B cell (primary cell): ENCODE results near the gene NHSL2. TPM values are rescaled to one million over a fixed set of nuclear protein-coding genes. Genes with fewer than 3 reads are reported as not detected.

ENCODE experiments used
- ATAC-seq: fragments of 200-7000 bp; cut with Tn5 transposase; one replicate; pipeline ENCODE4 v1.10.0; 2021; ENCODE audit warnings: low read depth, mild to moderate bottlenecking, moderate number of reproducible peaks, moderate library complexity
- CTCF ChIA-PET: fragments of 350-600 bp; sonication (Branson Sonifier 250); formaldehyde crosslinking; loops from one replicate; lab custom pipeline; 2021; ENCODE audit warnings: antibody characterized with exemption, inconsistent platforms; lab: Charles Lee
- POLR2A ChIA-PET: fragments of 350-600 bp; sonication (Branson Sonifier 250); formaldehyde crosslinking; loops from one replicate; lab custom pipeline; 2021; ENCODE audit warnings: antibody characterized with exemption; lab: Charles Lee
- DNase-seq: peaks from one replicate; pipeline ENCODE4 v3.0.0; 2013
- H2AFZ ChIP-seq: 2 replicates; pipeline ENCODE4 v1.6.1; 2012; ENCODE audit warnings: mild to moderate bottlenecking, low read depth, low read length; ENCODE audit not compliant: insufficient read depth, poor library complexity, severe bottlenecking
- H3K27ac ChIP-seq, 2 donors: 1 replicate in 1 of 2; 2 replicates in 1 of 2; pipeline ENCODE4 v1.5.1; 2012 to 2013; ENCODE audit warnings: low read length in 2 of 2, mild to moderate bottlenecking in 2 of 2, moderate library complexity in 1 of 2
- H3K27me3 ChIP-seq, 4 experiments: fragments of 200-600 bp in 1 of 4; sonication (generic) in 1 of 4; replicated peaks in 1 of 4; 1 replicate in 2 of 4; 2 replicates in 2 of 4; pipeline versions ENCODE4 v1.6.1 to v1.7.0; 2013 to 2016; ENCODE audit warnings: low read length in 3 of 4, mild to moderate bottlenecking in 2 of 4, mixed read lengths in 1 of 4, moderate library complexity in 1 of 4; ENCODE audit not compliant: insufficient read depth in 4 of 4, control insufficient read depth in 3 of 4; ENCODE audit errors: control extremely low read depth in 1 of 4
- H3K36me3 ChIP-seq, 2 experiments: replicated peaks in 1 of 2; 1 replicate in 1 of 2; 2 replicates in 1 of 2; pipeline versions ENCODE4 v1.6.1 to v1.7.1; 2013; ENCODE audit warnings: low read length in 1 of 2; ENCODE audit not compliant: insufficient read depth in 2 of 2, control insufficient read depth in 1 of 2; ENCODE audit errors: control extremely low read depth in 1 of 2, extremely low read depth in 1 of 2
- H3K4me1 ChIP-seq, 2 donors: fragments of 200-600 bp in 1 of 2; sonication (generic) in 1 of 2; 1 replicate in 1 of 2; 2 replicates in 1 of 2; pipeline versions ENCODE4 v1.5.1 to v1.6.1; 2013 to 2017; ENCODE audit warnings: low read length in 2 of 2; ENCODE audit not compliant: control insufficient read depth in 2 of 2, insufficient read depth in 2 of 2
- H3K4me2 ChIP-seq: replicated peaks from 2 replicates; pipeline ENCODE3; 2012; ENCODE audit warnings: mild to moderate bottlenecking, low read depth, low read length; ENCODE audit not compliant: poor library complexity, severe bottlenecking
- H3K4me3 ChIP-seq, 5 experiments: fragments of 200-600 bp in 1 of 5; sonication (generic) in 1 of 5; 1 replicate in 3 of 5; 2 replicates in 2 of 5; pipeline versions ENCODE4 v1.5.1 to v1.7.0; 2011 to 2016; ENCODE audit warnings: low read length in 4 of 5, mild to moderate bottlenecking in 4 of 5, low read depth in 2 of 5, control low read depth in 1 of 5, moderate library complexity in 1 of 5; ENCODE audit not compliant: insufficient read depth in 1 of 5; ENCODE audit errors: control extremely low read depth in 1 of 5, extremely low read depth in 1 of 5
- H3K79me2 ChIP-seq: fragments of 200-600 bp; sonication (generic); one replicate; pipeline ENCODE4 v1.6.0; 2016; ENCODE audit warnings: low read length; ENCODE audit not compliant: control insufficient read depth, insufficient read depth
- H3K9ac ChIP-seq: fragments of 200-600 bp; sonication (generic); 2 replicates; pipeline ENCODE4 v1.6.1; 2017; ENCODE audit warnings: mild to moderate bottlenecking, low read length, moderate library complexity
- H3K9me3 ChIP-seq, 3 donors: one replicate each; pipeline versions ENCODE4 v1.6.1 to v1.7.1; 2013; ENCODE audit warnings: low read length in 2 of 3; ENCODE audit not compliant: control insufficient read depth in 2 of 3, insufficient read depth in 1 of 3; ENCODE audit errors: control extremely low read depth in 1 of 3
- H4K20me1 ChIP-seq: 2 replicates; pipeline ENCODE4 v1.6.0; 2012; ENCODE audit warnings: mild to moderate bottlenecking, low read length; ENCODE audit not compliant: insufficient read depth, control insufficient read depth, poor library complexity, severe bottlenecking
- H3K27ac Mint-ChIP-seq: one replicate; pipeline ENCODE4 v1.8.0; 2021; ENCODE audit warnings: mixed read lengths
- H3K27me3 Mint-ChIP-seq: one replicate; pipeline ENCODE4 v1.8.0; 2021; ENCODE audit warnings: mixed read lengths
- H3K4me1 Mint-ChIP-seq: one replicate; pipeline ENCODE4 v1.8.0; 2021; ENCODE audit warnings: mixed read lengths
- H3K4me3 Mint-ChIP-seq: one replicate; pipeline ENCODE4 v1.8.0; 2021; ENCODE audit warnings: mixed read lengths
- H3K9me3 Mint-ChIP-seq: one replicate; pipeline ENCODE4 v1.8.0; 2022; ENCODE audit warnings: mixed read lengths; ENCODE audit not compliant: insufficient read depth
- EZH2 ChIP-seq: IDR thresholded peaks from 2 replicates; pipeline ENCODE4 v1.6.1; 2012; ENCODE audit warnings: borderline replicate concordance, low read depth, mild to moderate bottlenecking, moderate library complexity, low read length; ENCODE audit not compliant: insufficient read depth, poor library complexity, severe bottlenecking
- WGBS: methylation state at CpG from one replicate; pipeline ENCODE4 v1.1.5; 2013; ENCODE audit warnings: missing lambda C conversion rate; ENCODE audit not compliant: insufficient coverage; 5-methylcytosine and 5-hydroxymethylcytosine counted together
- intact Hi-C: fragments of 100-400 bp; cut with micrococcal nuclease; formaldehyde crosslinking; loops from one replicate; pipeline ENCODE4 v1.10.0; 2022
- polyA plus RNA-seq: library from polyadenylated mRNA; depleted of rRNA; stranded (reverse); fragments of >200 nt; gene quantifications from 2 replicates; pipeline ENCODE4 v1.2.3, GENCODE V29; 2012
- total RNA-seq, 2 donors: library from RNA; stranded (reverse); fragments of 120-200 nt in 1 of 2; gene quantifications; 1 replicate in 1 of 2; 2 replicates in 1 of 2; pipeline versions ENCODE4 v1.2.3 to v1.2.4, GENCODE V29; 2013 to 2022
- TF ChIP-seq, protein P1 (sequence below): fragments of 200-600 bp; IDR thresholded peaks from one replicate; pipeline ENCODE4 v1.8.0; 2022; ENCODE audit warnings: antibody characterized with exemption, mild to moderate bottlenecking

NHSL2 gene
- total and polyA plus RNA-seq, 2 donors (not counting 1 experiment from before 2014, with no cell fraction given): 0.16 to 1.7 TPM

DNA sequence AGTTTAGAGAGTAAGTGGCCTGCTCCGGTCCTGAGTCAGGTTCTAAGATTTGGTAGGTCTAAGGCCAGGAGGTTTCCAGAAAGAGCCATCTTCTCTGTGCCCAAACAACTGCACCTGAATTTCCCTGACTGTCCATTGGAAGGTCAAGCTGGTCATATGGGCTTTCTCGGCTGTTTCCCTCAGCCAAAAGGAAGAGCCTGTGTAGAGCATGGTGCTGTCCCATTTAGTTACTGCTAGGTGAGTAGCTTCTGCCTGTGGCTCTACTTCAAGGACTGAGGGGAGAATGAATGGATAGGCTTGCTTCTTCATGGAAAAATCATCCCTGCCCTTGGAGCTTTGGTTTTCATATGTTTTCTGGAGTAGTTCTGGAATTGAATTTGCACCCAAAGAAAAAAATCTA lies 33.7 kb downstream of the NHSL2 start:
- Histone ChIP-seq H3K4me1 (no peaks in the 10 kb centered on the region), H3K79me2 (no peaks in the 10 kb centered on the region), H3K9ac (no peak overlapping the region), H3K27me3 (no peaks in the 10 kb centered on the region), H3K4me2 (no peak overlapping the region), H3K27ac (no peak overlapping the region), H3K4me3 (no peak overlapping the region), H4K20me1 (no peaks in the 10 kb centered on the region), H3K9me3 (no peaks in the 10 kb centered on the region), H2AFZ (no peak overlapping the region), H3K36me3 (no peaks in the 10 kb centered on the region)
- H3K27ac Mint-ChIP-seq: no peak overlapping the region
- DNase-seq (no peak), ATAC-seq (no peak)
- no peaks in the 10 kb centered on the region for H3K4me1 Mint-ChIP-seq
- intact Hi-C loops: no loop called here
- POLR2A ChIA-PET: no interaction called here
- H3K4me3 Mint-ChIP-seq: no peak overlapping the region
- TF ChIP-seq, protein P1, sequence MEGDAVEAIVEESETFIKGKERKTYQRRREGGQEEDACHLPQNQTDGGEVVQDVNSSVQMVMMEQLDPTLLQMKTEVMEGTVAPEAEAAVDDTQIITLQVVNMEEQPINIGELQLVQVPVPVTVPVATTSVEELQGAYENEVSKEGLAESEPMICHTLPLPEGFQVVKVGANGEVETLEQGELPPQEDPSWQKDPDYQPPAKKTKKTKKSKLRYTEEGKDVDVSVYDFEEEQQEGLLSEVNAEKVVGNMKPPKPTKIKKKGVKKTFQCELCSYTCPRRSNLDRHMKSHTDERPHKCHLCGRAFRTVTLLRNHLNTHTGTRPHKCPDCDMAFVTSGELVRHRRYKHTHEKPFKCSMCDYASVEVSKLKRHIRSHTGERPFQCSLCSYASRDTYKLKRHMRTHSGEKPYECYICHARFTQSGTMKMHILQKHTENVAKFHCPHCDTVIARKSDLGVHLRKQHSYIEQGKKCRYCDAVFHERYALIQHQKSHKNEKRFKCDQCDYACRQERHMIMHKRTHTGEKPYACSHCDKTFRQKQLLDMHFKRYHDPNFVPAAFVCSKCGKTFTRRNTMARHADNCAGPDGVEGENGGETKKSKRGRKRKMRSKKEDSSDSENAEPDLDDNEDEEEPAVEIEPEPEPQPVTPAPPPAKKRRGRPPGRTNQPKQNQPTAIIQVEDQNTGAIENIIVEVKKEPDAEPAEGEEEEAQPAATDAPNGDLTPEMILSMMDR: no peak
- TF ChIP-seq EZH2: no peak
- H3K27me3 Mint-ChIP-seq: peaks cover 10% of the 10 kb centered on the region
- CTCF ChIA-PET: no interaction called here
- WGBS: no CpG with 5 or more reads among the region's 2 CpGs
- H3K9me3 Mint-ChIP-seq: no peaks in the 10 kb centered on the region

DNA sequence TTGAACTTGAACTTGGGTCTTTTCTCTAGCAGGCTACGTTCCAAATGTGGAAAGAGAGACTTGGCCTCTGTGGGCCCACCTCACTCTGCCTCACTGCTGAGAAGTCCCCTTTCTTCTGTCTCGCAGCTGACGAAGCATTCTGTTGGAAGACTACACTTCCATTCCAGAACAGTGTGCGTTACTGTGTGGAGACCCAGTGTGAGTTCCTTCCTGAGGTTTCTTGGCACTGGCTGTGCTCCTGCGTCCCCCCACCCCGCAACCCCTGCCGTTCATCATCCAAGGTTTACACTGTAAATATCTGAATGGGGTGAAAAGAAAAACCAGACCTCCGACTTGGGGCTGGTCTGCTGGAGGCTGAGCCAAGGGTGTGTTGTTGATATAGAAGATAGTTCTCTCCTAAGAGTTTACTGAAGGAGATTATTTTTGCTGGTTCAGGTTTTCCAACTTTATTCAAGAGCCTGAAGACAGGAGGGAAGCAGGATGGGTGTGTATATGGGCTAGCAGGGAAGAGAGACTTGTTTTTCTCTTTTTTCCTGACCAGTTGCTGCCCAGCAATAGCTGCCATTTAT lies 34.7 kb downstream of the NHSL2 start:
- Mint-ChIP-seq H3K4me1 (no peaks in the 10 kb centered on the region), H3K27ac (no peak overlapping the region), H3K4me3 (no peak overlapping the region), H3K9me3 (no peaks in the 10 kb centered on the region), H3K27me3 (peaks cover 10% of the 10 kb centered on the region)
- ChIA-PET CTCF (no interaction called here), POLR2A (no interaction called here)
- Histone ChIP-seq H3K36me3 (no peaks in the 10 kb centered on the region), H3K4me1 (no peaks in the 10 kb centered on the region), H2AFZ (no peak overlapping the region), H3K79me2 (no peaks in the 10 kb centered on the region), H3K27me3 (no peaks in the 10 kb centered on the region), H3K9me3 (no peaks in the 10 kb centered on the region), H3K4me3 (no peak overlapping the region), H3K9ac (no peak overlapping the region), H3K27ac (no peak overlapping the region), H3K4me2 (no peak overlapping the region), H4K20me1 (no peaks in the 10 kb centered on the region)
- 80% methylated on average over 2 of the region's 8 CpGs for WGBS
- intact Hi-C loops: no loop called here
- ATAC-seq (no peak), DNase-seq (no peak)
- no peak for TF ChIP-seq EZH2
- TF ChIP-seq, protein P1: no peak
